NT2/D1 (cell line): ENCODE data around the gene BBC3.

Experiments used
- SUZ12 ChIP-seq: IDR thresholded peaks from 2 replicates; pipeline ENCODE4 v1.6.1; 2011; ENCODE audit not compliant: insufficient read length, insufficient read depth; ENCODE audit errors: extremely low read depth
- YY1 ChIP-seq: IDR thresholded peaks from 2 replicates; pipeline ENCODE4 v1.6.1; 2011; ENCODE audit not compliant: insufficient read length, insufficient read depth

- no peak for TF ChIP-seq YY1
- TF ChIP-seq SUZ12 = no peak
Measured at GRCh38 chr19:47221080-47221841, 9.7 kb downstream of the BBC3 start.
